GM19455 (cell line): Measurements from ENCODE around the gene MARVELD3.
"Not testable (repeated sequence)": the region's sequence is repeated elsewhere in the genome, so short reads cannot be mapped to it uniquely, and the experiment has no call there.

Source experiments
- ATAC-seq: cut with Tn5 transposase; IDR thresholded peaks from one replicate; pipeline ENCODE4 v1.9.1; 2021; ENCODE audit not compliant: unreplicated experiment

MARVELD3 gene

GRCh38 chr16:71670537-71670936 is 44.6 kb downstream of the MARVELD3 start:
- ATAC-seq: no peak

- no peak for ATAC-seq
Observed at GRCh38 chr16:71671165-71671564, 45.2 kb downstream of the MARVELD3 start.

- ATAC-seq: no peak
Observed at GRCh38 chr16:71672125-71672524, 46.1 kb downstream of the MARVELD3 start.

- ATAC-seq: no peak
Observed at GRCh38 chr16:71672803-71673581, 47.0 kb downstream of the MARVELD3 start.

- no peak for ATAC-seq
Observed at GRCh38 chr16:71673582-71673973, 47.6 kb downstream of the MARVELD3 start.

- ATAC-seq: no peak
Observed at GRCh38 chr16:71674229-71674628, 48.2 kb downstream of the MARVELD3 start.

- ATAC-seq: no peak
Observed at GRCh38 chr16:71675380-71675779, 49.4 kb downstream of the MARVELD3 start.

GRCh38 chr16:71676236-71676635 is 50.3 kb downstream of the MARVELD3 start:
- ATAC-seq: no peak

- no peak for ATAC-seq
Observed at GRCh38 chr16:71681360-71681759, 55.4 kb downstream of the MARVELD3 start.

- ATAC-seq: not testable (repeated sequence)
Observed at GRCh38 chr16:71684280-71684679, 58.3 kb downstream of the MARVELD3 start.
